ENCODE results near the gene RPLP2.

RPLP2 gene

DNA sequence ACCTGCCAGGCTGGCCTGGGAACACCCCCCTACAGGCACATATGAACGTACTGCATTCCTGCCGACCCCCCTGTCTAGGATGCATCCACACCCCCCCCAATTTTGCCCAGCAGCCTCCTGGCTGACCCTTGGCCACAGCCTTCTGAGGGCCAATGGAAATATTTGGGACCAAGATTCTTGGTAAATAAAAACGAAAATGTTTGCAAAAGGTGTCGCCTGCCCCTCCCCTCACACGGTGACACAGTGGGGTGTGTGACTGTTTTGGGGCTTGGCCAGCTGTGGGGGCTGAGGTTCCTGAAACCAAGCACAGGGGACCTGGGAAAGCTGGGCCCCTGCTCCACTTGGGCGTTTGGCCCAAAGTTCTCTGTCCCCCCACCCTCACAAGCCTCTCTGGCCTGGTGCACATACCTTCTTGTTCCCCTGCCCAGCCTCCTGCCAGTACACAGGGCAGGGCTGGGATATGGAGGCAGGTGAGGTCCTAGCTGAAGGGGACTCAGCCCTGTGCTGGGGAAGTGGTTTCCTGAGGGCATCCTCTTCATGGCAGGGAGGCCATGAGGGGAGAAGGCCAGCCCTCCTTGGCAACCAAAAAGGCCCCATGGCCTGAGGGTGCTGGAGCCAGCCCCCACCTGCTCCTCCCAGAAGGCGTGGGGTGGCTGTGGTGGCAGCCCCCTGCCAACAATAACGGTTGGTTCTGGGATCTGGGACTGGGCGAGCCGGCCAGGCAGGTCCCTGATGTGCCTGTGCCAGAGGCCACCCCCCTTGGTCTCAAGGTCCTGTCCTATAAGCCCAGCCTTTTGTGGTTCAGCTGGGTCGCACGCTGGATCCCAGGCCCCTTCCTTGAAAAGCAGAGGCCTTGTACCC, 15.8 kb downstream of the RPLP2 start:
- DNase-seq, result no peak

DNA sequence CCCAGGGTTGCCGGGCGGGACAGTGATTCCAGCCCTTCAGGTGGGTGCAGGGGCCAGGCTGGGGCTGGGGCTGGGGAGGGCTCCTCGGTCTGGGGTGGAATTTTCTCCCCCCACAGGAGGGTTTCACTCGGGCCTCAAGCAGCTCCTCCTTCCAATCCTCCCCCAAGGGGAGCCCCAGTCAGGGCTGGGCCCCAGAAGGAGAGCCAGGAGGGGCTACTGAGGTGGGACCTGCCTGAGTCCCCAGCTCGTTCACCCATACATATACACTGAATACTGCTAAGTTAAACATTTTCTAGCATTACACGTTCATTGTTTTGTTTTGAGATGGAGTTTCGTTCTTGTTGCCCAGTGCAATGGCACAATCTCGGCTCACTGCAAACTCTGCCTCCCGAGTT, 16.5 kb downstream of the RPLP2 start:
- no peak for DNase-seq

GRCh38 chr11:826836-827145, 17.0 kb downstream of the RPLP2 start:
- no peak for DNase-seq

DNA sequence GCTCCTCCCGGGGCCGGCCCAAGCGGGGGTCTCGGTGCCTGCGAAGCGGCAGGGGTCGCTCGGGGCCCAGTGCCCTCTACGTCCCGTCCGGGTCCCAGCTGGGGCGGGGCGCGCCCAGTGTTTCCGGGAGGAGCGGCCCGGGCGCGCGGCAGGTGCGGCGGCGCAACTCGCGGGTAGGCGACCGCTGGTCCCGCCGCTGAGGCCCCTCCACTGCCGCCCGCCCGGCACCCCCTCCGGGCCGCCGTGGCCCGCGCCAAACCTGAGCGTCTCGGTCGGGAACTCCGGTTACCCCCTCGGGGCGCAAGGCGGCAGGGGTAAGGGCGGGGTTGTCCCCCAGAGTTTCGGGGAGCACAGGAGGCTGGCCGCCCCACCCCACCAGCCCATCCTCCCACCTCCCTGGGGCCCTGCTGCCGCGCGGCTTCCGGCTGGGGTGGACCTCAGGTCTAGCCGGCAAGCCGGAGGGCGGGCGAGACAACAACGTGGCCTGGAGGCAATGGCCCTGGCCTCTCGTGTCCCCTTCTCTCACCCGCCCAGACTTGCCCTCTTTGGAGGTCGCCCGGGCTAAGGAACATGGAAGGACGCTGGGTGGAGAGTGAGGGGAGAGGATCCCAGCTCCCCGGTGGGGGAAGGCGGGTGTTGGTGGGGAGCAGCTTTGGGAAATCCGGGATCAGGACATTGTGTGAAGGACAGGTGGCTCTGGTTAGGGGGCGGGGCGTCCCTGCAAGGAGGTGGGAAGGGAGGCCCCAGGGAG, 17.6 kb downstream of the RPLP2 start:
- no peak for DNase-seq

DNA sequence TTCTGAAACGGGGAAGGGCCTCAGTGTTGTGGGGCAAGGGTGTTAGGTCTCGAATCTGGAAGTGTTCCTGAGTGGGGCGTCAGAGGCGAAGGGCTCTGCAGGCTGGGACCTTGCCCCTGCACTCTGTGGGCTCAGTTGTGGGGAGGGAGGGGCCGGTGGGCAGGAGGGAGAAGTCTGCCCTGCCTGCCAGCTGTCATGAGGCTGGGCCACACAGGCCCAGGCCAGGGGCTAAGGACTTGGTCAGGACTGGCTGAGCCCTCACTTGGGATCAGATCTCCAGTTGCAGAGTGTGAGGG, 18.1 kb downstream of the RPLP2 start, which contains the start of gene CRACR2B:
TSS of gene CRACR2B (plus strand) at position 23 of the 296 bp plus-strand sequence. CDS start 689 bp downstream, outside the sequence.
- DNase-seq, result no peak

- DNase-seq, result no peak
Measured at GRCh38 chr11:828506-829175, 18.9 kb downstream of the RPLP2 start.

DNA sequence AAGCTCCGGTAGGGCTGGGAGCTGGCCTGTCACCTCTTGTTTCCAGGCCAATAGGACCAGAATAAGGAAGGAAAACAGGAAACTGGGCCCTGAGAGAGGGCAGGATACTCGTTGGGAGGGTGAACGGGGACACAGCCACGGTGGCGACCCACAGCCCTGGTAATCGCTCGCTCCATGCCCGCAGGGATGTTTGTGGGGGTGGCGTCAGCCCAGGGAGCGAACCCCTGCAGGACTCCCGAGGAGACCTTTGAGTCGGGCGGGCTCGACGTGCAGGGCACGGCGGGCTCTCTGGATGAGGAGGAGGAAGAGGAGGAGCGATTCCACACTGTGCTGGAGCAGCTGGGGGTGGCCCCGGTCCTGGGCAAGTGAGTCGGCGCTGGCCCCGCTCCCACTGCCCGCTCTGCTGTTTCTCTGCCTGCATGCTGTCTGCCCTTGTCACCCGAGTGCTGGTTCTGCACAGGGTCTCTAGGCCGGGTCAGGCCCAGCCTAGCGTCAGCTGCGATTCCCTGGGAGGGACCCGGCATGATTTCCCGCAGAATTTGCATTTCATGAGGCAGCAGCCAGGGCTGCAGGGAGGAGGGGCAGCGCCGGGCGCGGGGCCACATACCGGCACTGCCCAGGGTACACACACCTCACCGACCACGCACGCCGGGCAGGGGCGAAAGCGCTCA, 19.5 kb downstream of the RPLP2 start:
- no peak for DNase-seq

GRCh38 chr11:829847-830294, 20.1 kb downstream of the RPLP2 start:
- no peak for DNase-seq

- DNase-seq, result peak in 1 of 2 experiments; percentile 45
Measured at GRCh38 chr11:830295-831117, 20.7 kb downstream of the RPLP2 start.

GRCh38 chr11:831118-831864, 21.5 kb downstream of the RPLP2 start:
- no peak for DNase-seq

- DNase-seq, result no peak
Measured at GRCh38 chr11:831961-832528, 22.3 kb downstream of the RPLP2 start.

GRCh38 chr11:832529-833113, 22.9 kb downstream of the RPLP2 start, which contains the start of gene CD151:
Gene CD151, plus strand, starts transcription at chr11:832952. Its CDS starts 3,118 bp downstream, at chr11:836070.
- DNase-seq, result no peak

GRCh38 chr11:833114-833791, 23.5 kb downstream of the RPLP2 start:
- DNase-seq, result no peak

DNA sequence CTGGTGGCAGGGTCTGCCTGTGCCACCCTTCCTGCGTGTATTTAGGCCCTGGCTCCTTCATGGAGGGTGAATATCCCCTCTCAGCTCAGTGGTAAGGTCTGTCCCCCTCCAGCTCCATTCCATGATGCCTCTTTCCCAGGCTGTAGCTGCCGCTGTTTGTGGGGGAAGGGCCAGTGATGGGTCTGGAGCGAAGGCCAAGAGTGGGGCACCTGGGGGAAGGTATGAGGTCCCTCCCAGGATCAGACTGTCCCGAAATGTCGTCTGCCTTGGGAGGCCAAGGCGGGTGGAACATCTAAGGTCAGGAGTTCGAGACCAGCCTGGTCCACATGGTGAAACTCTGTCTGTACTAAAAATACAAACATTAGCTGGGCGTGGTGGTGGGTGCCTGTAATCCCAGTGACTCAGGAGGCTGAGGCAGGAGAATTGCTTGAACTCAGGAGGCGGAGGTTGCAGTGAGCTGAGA, 24.1 kb downstream of the RPLP2 start:
- DNase-seq, result no peak

DNA sequence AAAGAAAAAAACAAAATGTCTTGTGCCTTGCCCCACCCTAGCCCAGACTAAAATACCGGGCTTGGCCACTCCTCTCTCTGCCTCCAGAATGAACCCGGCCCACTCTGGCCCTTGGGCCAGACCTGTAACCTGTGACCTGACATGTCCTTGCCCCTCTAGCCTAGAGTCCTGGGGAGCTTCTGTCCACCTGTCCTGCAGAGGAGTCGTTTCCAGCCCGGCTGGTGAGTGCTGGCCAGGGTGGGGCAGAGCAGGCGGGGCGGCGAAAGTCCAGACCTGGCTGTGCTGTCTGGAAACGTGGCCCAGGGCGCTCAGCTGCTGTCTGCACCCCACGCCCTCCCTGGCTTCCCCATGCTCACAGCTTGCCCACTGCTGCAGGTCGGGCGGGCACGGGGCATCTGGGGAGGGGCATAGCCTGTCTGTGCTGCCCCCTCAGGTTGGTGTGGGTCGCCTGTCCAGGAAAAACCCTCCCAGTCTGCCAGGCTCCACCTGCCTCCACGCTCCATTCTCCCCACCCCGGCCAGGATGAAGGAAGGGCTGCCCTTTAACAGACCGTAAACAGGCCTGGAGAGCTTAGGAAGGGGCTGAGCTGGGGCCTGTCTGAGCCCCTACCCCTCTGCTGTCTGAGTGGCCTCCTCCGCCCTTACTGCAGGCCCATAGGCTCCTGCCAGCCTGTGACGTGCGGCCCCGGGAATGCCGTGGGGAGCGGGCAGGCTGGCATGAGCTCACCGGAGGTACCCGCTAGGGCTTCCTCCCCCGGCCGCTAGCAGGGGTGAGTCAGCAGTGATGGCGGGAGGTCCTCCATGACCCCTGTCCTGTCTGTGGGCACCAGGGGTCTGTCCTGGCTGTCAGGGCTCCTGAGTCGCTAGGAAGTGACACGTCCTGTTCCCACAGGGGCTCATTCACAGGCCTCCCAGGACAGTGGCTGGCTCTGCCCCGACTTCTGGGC, 24.9 kb downstream of the RPLP2 start:
- DNase-seq, result no peak

DNA sequence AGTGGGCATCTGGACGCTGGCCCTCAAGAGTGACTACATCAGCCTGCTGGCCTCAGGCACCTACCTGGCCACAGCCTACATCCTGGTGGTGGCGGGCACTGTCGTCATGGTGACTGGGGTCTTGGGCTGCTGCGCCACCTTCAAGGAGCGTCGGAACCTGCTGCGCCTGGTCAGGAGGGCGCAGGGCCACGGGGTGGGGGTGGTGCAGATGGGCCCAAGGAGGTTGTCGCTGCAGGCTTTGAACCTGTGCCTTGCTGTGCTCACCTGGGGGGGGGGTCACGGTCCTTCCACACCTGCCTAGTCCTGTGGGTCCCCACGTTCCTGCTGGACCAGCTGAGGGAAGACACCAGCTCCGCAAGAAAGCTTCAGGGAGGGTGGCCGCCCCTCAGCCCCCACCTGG, 26.5 kb downstream of the RPLP2 start:
- no peak for DNase-seq

DNA sequence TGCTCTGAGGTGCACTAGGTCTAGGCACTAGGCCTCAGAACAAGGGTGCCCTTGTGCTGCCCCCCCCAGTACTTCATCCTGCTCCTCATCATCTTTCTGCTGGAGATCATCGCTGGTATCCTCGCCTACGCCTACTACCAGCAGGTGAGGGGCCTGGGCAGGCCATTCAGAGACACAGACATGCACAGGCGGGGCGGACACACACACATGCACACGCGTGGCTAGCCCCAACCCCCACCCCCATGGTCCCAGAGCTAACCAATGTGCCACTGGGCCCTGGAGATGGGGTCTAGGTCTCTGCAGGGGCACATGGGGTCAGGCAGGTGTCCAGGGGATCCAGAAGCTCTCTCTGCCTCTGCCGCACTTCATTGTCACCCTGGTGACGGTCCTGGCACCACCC, 26.9 kb downstream of the RPLP2 start:
- DNase-seq, result no peak

DNA sequence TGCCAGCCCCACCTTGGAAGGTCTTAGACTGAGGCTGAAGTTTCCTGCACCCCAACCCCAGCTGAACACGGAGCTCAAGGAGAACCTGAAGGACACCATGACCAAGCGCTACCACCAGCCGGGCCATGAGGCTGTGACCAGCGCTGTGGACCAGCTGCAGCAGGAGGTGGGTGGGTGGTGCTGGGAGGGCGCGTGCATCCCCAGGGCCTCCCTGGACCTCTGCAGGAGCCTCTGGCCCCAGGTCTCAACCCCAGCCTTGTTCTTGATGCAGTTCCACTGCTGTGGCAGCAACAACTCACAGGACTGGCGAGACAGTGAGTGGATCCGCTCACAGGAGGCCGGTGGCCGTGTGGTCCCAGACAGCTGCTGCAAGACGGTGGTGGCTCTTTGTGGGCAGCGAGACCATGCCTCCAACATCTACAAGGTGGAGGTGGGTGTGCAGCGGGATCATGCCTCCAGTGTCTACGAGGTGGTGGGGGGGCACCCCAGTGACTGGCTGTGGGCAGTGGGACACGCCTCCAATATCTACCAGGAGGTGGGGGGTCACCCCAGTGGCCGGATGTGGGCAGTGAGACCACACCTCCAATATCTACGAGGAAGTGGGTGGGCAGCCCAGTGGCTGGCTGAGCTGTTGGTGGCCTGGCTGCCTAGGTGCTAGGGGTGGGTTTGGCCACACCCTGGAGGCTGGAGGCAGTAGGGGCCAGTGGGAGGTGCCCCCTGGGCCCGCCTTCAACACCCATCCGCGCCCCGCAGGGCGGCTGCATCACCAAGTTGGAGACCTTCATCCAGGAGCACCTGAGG, 27.6 kb downstream of the RPLP2 start:
- DNase-seq, result no peak
